GM12878 (cell line): ENCODE data around the gene UMAD1. TPM values are rescaled to one million over a fixed set of nuclear protein-coding genes. Genes with fewer than 3 reads are reported as not detected.

Experiments
- ATAC-seq: fragments of 200-7000 bp; cut with Tn5 transposase; 3 replicates; pipeline ENCODE4 v1.9.1; 2020; ENCODE audit warnings: mild to moderate bottlenecking, moderate library complexity
- BruUV-seq: library from RNA; stranded (reverse); fragments of 400-500 nt; replicated peaks from 2 replicates; lab custom pipeline; 2021; lab: Mats Ljungman, UMichigan
- CTCF ChIA-PET: fragments of 300-600 bp; sonication (Branson Sonifier 250); formaldehyde crosslinking; extraction: SDS; loops from one replicate; lab custom pipeline; 2021; ENCODE audit warnings: inconsistent platforms; lab: Yijun Ruan, JAX
- POLR2A ChIA-PET: fragments of 350-600 bp; formaldehyde crosslinking; extraction: SDS; loops from one replicate; lab custom pipeline; 2021; ENCODE audit warnings: inconsistent platforms; lab: Charles Lee
- RAD21 ChIA-PET: fragments of 300-600 bp; sonication (Branson Sonifier 250); formaldehyde crosslinking; loops from one replicate; lab custom pipeline; 2023; ENCODE audit warnings: antibody characterized with exemption; ENCODE audit not compliant: unreplicated experiment; lab: Charles Lee
- SMC1A ChIA-PET: fragments of 300-600 bp; sonication (Branson Sonifier 250); formaldehyde crosslinking; loops from one replicate; lab custom pipeline; 2023; ENCODE audit not compliant: unreplicated experiment, uncharacterized antibody; lab: Charles Lee
- DNase-seq: peaks from one replicate; pipeline ENCODE4 v3.0.0-alpha.2; 2011; ENCODE audit warnings: low read depth, low spot score
- FAIRE-seq: peaks from 3 replicates; lab custom pipeline; 2011; peaks lifted over from hg19 to GRCh38; lab: Jason Lieb, UNC
- H2AFZ ChIP-seq: 2 replicates; pipeline ENCODE4 v1.6.0; 2011; ENCODE audit warnings: low read depth, low read length, control low read depth; ENCODE audit not compliant: control insufficient read depth
- H3K27ac ChIP-seq: 2 replicates; pipeline ENCODE4 v1.5.1; 2011; ENCODE audit warnings: control low read depth; ENCODE audit not compliant: control insufficient read depth, insufficient read depth
- H3K27me3 ChIP-seq, 2 experiments: replicated peaks in 1 of 2; 2 replicates each; pipeline versions ENCODE4 v1.6.0 to v1.6.1; 2011; ENCODE audit warnings: low read length in 1 of 2; ENCODE audit not compliant: control insufficient read depth in 2 of 2, insufficient read depth in 2 of 2
- H3K36me3 ChIP-seq, 2 experiments: 2 replicates each; pipeline ENCODE4 v1.5.1; 2011; ENCODE audit warnings: low read length in 1 of 2; ENCODE audit not compliant: control insufficient read depth in 2 of 2, insufficient read depth in 2 of 2
- H3K4me1 ChIP-seq: 2 replicates; pipeline ENCODE4 v1.6.1; 2011; ENCODE audit warnings: mild to moderate bottlenecking, low read length, moderate library complexity, mixed read lengths; ENCODE audit not compliant: control insufficient read depth, insufficient read depth
- H3K4me2 ChIP-seq: 2 replicates; pipeline ENCODE4 v1.6.0; 2011; ENCODE audit warnings: control low read depth; ENCODE audit not compliant: control insufficient read depth, insufficient read depth
- H3K4me3 ChIP-seq: fragments of 200-600 bp; sonication (generic); 2 replicates; pipeline ENCODE4 v1.5.1; 2016
- H3K79me2 ChIP-seq: 2 replicates; pipeline ENCODE4 v1.6.0; 2011; ENCODE audit warnings: low read length; ENCODE audit not compliant: control insufficient read depth, insufficient read depth
- H3K9ac ChIP-seq: 2 replicates; pipeline ENCODE4 v1.8.0; 2011; ENCODE audit warnings: low read length, control low read depth, mixed read lengths; ENCODE audit not compliant: control insufficient read depth, insufficient read depth
- H3K9me3 ChIP-seq: replicated peaks from 3 replicates; pipeline ENCODE4 v1.5.1; 2011; ENCODE audit warnings: mild to moderate bottlenecking, low read length; ENCODE audit not compliant: control insufficient read depth, insufficient read depth
- H4K20me1 ChIP-seq: 2 replicates; pipeline ENCODE4 v1.6.0; 2011; ENCODE audit not compliant: control insufficient read depth, insufficient read depth
- ATF2 ChIP-seq: IDR thresholded peaks from 2 replicates; pipeline ENCODE4 v1.6.1; 2012; ENCODE audit warnings: low read length, inconsistent platforms
- CBX5 ChIP-seq: sonication (generic); IDR thresholded peaks from 2 replicates; pipeline ENCODE4 v1.6.1; 2016; ENCODE audit warnings: low read depth, moderate library complexity, mild to moderate bottlenecking, inconsistent platforms
- CHD1 ChIP-seq: IDR thresholded peaks from 2 replicates; pipeline ENCODE4 v1.6.1; 2012; ENCODE audit warnings: low read depth, low read length, improper control_type of control experiment
- CHD4 ChIP-seq: fragments of 200-600 bp; sonication (generic); IDR thresholded peaks from 2 replicates; pipeline ENCODE4 v1.6.1; 2016; ENCODE audit warnings: mild to moderate bottlenecking
- CREM ChIP-seq: IDR thresholded peaks from 2 replicates; pipeline ENCODE4 v1.6.1; 2014; ENCODE audit warnings: antibody characterized with exemption, low read depth
- GABPA ChIP-seq: IDR thresholded peaks from 2 replicates; pipeline ENCODE4 v1.6.1; 2014; ENCODE audit warnings: antibody characterized with exemption, low read depth, mild to moderate bottlenecking, inconsistent platforms
- KAT2A ChIP-seq: conservative IDR thresholded peaks from 2 replicates; pipeline ENCODE4 v1.6.1; 2011; ENCODE audit warnings: low read depth, low read length; ENCODE audit not compliant: control insufficient read depth
- MLLT1 ChIP-seq: fragments of 450-650 bp; IDR thresholded peaks from 2 replicates; pipeline ENCODE4 v1.6.1; 2016; ENCODE audit warnings: mild to moderate bottlenecking
- POLR2AphosphoS5 ChIP-seq: IDR thresholded peaks from 2 replicates; pipeline ENCODE4 v1.6.1; 2011; ENCODE audit warnings: mild to moderate bottlenecking, low read length, inconsistent platforms
- RUNX3 ChIP-seq: IDR thresholded peaks from 2 replicates; pipeline ENCODE4 v1.6.1; 2012; ENCODE audit warnings: low read length, inconsistent platforms
- SIN3A ChIP-seq: IDR thresholded peaks from 2 replicates; pipeline ENCODE4 v1.6.1; 2012; ENCODE audit warnings: low read depth, low read length, improper control_type of control experiment
- SREBF2 ChIP-seq: IDR thresholded peaks from 2 replicates; pipeline ENCODE4 v1.6.1; 2012; ENCODE audit warnings: mild to moderate bottlenecking, low read length
- TCF12 ChIP-seq: IDR thresholded peaks from 2 replicates; pipeline ENCODE4 v1.6.1; 2011; ENCODE audit warnings: low read depth, mild to moderate bottlenecking, low read length
- USF2 ChIP-seq: IDR thresholded peaks from 2 replicates; pipeline ENCODE4 v1.6.1; 2011; ENCODE audit warnings: low read depth, low read length, improper control_type of control experiment, borderline replicate concordance
- ZNF384 ChIP-seq: IDR thresholded peaks from 2 replicates; pipeline ENCODE4 v1.6.1; 2012; ENCODE audit warnings: low read depth, mild to moderate bottlenecking, low read length, improper control_type of control experiment, borderline replicate concordance
- ZZZ3 ChIP-seq: IDR thresholded peaks from 2 replicates; pipeline ENCODE4 v1.6.1; 2011; ENCODE audit warnings: low read depth; ENCODE audit not compliant: control insufficient read depth, insufficient read length
- WGBS: methylation state at CpG from one replicate; pipeline ENCODE4 v1.1.6; 2016; ENCODE audit warnings: low lambda C conversion rate; ENCODE audit not compliant: insufficient replicate concordance, insufficient coverage; ENCODE audit errors: missing lambda C conversion rate; 5-methylcytosine and 5-hydroxymethylcytosine counted together
- in situ Hi-C: fragments of 300-500 bp; cut with MboI; formaldehyde crosslinking; loops from 9 replicates; pipeline ENCODE4 v1.14.3; 2018; ENCODE audit warnings: mixed read lengths
- intact Hi-C: fragments of 100-400 bp; cut with micrococcal nuclease; formaldehyde crosslinking; loops from one replicate; pipeline ENCODE4 v1.14.2; 2022; ENCODE audit not compliant: unreplicated experiment
- polyA plus RNA-seq, 11 experiments: library from polyadenylated mRNA; depleted of rRNA in 4 of 11; unstranded in 6 of 11; stranded (reverse) in 5 of 11; fragments of >200 nt; fragmentation: Nextera tagmentation in 4 of 11; fragmentation: Illumina TruSeq in 1 of 11; extraction: Ambion mirVana in 4 of 11; extraction: Trizol in 1 of 11; gene quantifications; 1 replicate in 1 of 11; 2 replicates in 10 of 11; pipeline versions ENCODE4 v1.2.1 to v1.2.3, GENCODE V29; 2011 to 2016; ENCODE audit warnings: inconsistent platforms in 2 of 11, missing spikeins in 2 of 11, low read depth in 1 of 11
- total RNA-seq, 4 experiments: library from RNA; depleted of rRNA in 3 of 4; stranded (reverse); fragments of >200 nt in 3 of 4; fragmentation: Illumina TruSeq in 1 of 4; extraction: Trizol in 1 of 4; gene quantifications; 2 replicates each; pipeline versions ENCODE4 v1.2.1 to v1.2.3, GENCODE V29; 2013 to 2021
- TF ChIP-seq, protein P1 (sequence below): fragments of 450-650 bp; formaldehyde crosslinking; IDR thresholded peaks from 2 replicates; pipeline ENCODE4 v1.5.0; 2022; ENCODE audit warnings: mild to moderate bottlenecking, missing genetic modification characterization

UMAD1 gene
- total and polyA plus RNA-seq, 10 of the 15 experiments (the other 5 are each of a cell fraction or from before 2014, with no cell fraction given): 6.0 to 28.6 (median 9.3) TPM

GRCh38 chr7:7843972-7844371 lies 203.4 kb downstream of the UMAD1 start:
- ChIA-PET SMC1A (interaction anchor here (7.5 kb wide), 1 partner anchor 15 kb away, joined by 34 read pairs; no protein-coding TSS in a partner anchor), POLR2A (no interaction called here), RAD21 (no interaction called here), CTCF (interaction anchor here (1.3 kb wide), 1 partner anchor 14 kb away, joined by 3 read pairs; no protein-coding TSS in a partner anchor)
- WGBS: 63% methylated on average over 5 of the region's 5 CpGs
- ATAC-seq: no peak
- BruUV-seq: no TSS peak
- Histone ChIP-seq H3K4me2 (no peak overlapping the region), H3K79me2 (no peaks in the 10 kb centered on the region), H3K9me3 (no peaks in the 10 kb centered on the region), H3K27ac (no peak overlapping the region), H3K9ac (no peak overlapping the region), H4K20me1 (no peaks in the 10 kb centered on the region), H3K4me3 (no peak overlapping the region), H2AFZ (no peak overlapping the region), H3K36me3 (no peaks in the 10 kb centered on the region), H3K4me1 (no peaks in the 10 kb centered on the region), H3K27me3 (no peaks in the 10 kb centered on the region)
- intact Hi-C loops: no loop called here
- TF ChIP-seq, protein P1, sequence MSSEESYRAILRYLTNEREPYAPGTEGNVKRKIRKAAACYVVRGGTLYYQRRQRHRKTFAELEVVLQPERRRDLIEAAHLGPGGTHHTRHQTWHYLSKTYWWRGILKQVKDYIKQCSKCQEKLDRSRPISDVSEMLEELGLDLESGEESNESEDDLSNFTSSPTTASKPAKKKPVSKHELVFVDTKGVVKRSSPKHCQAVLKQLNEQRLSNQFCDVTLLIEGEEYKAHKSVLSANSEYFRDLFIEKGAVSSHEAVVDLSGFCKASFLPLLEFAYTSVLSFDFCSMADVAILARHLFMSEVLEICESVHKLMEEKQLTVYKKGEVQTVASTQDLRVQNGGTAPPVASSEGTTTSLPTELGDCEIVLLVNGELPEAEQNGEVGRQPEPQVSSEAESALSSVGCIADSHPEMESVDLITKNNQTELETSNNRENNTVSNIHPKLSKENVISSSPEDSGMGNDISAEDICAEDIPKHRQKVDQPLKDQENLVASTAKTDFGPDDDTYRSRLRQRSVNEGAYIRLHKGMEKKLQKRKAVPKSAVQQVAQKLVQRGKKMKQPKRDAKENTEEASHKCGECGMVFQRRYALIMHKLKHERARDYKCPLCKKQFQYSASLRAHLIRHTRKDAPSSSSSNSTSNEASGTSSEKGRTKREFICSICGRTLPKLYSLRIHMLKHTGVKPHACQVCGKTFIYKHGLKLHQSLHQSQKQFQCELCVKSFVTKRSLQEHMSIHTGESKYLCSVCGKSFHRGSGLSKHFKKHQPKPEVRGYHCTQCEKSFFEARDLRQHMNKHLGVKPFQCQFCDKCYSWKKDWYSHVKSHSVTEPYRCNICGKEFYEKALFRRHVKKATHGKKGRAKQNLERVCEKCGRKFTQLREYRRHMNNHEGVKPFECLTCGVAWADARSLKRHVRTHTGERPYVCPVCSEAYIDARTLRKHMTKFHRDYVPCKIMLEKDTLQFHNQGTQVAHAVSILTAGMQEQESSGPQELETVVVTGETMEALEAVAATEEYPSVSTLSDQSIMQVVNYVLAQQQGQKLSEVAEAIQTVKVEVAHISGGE: no peak
- TF ChIP-seq GABPA: no peak
- TF ChIP-seq SREBF2: no peak
- TF ChIP-seq RUNX3: no peak
- no peak for TF ChIP-seq SIN3A
- TF ChIP-seq ZNF384: no peak
- TF ChIP-seq USF2: no peak
- TF ChIP-seq CBX5: no peak
- no peak for TF ChIP-seq POLR2AphosphoS5
- no peak for TF ChIP-seq ATF2
- TF ChIP-seq CHD1: no peak
- no peak for TF ChIP-seq TCF12
- no peak for TF ChIP-seq CHD4
- no peak for TF ChIP-seq MLLT1
- TF ChIP-seq ZZZ3: no peak
- no peak for TF ChIP-seq KAT2A
- TF ChIP-seq CREM: no peak
- no peak for FAIRE-seq
- in situ Hi-C loops: no loop called here
- no peak for DNase-seq
